Spleen (tissue), 11 donors: ENCODE measurements around the gene TPSD1. TPM values are rescaled to one million over a fixed set of nuclear protein-coding genes. Genes with fewer than 3 reads are reported as not detected.

Experiments
- DNase-seq: peaks from one replicate; pipeline ENCODE4 v3.0.0-alpha.2; 2020
- H3K27ac ChIP-seq, 8 donors: fragments of 200-600 bp; sonication (generic) in 7 of 8; 1 replicate in 4 of 8; 2 replicates in 4 of 8; pipeline versions ENCODE4 v1.5.0 to v1.8.0; 2016 to 2021; ENCODE audit warnings: inconsistent platforms in 4 of 8, mild to moderate bottlenecking in 4 of 8, moderate library complexity in 1 of 8
- H3K27me3 ChIP-seq, 7 donors: fragments of 200-600 bp; sonication (generic) in 6 of 7; replicated peaks in 1 of 7; 1 replicate in 4 of 7; 2 replicates in 3 of 7; pipeline versions ENCODE4 v1.5.0 to v1.8.0; 2016 to 2021; ENCODE audit warnings: inconsistent platforms in 3 of 7, mild to moderate bottlenecking in 1 of 7
- H3K36me3 ChIP-seq, 6 donors: fragments of 200-600 bp; sonication (generic) in 5 of 6; 1 replicate in 4 of 6; 2 replicates in 2 of 6; pipeline versions ENCODE4 v1.5.0 to v1.8.0; 2016 to 2021; ENCODE audit warnings: inconsistent platforms in 2 of 6
- H3K4me1 ChIP-seq, 6 donors: fragments of 200-600 bp; sonication (generic) in 5 of 6; 1 replicate in 3 of 6; 2 replicates in 3 of 6; pipeline versions ENCODE4 v1.5.0 to v1.8.0; 2016 to 2021; ENCODE audit warnings: inconsistent platforms in 3 of 6
- H3K4me3 ChIP-seq, 8 donors: fragments of 200-600 bp; sonication (generic) in 7 of 8; 1 replicate in 4 of 8; 2 replicates in 4 of 8; pipeline versions ENCODE4 v1.5.0 to v1.8.0; 2016 to 2021; ENCODE audit warnings: inconsistent platforms in 4 of 8, mild to moderate bottlenecking in 4 of 8, moderate library complexity in 2 of 8
- H3K9me3 ChIP-seq, 8 donors: fragments of 200-600 bp; sonication (generic) in 7 of 8; 1 replicate in 4 of 8; 2 replicates in 4 of 8; pipeline versions ENCODE4 v1.5.0 to v1.8.0; 2016 to 2021; ENCODE audit warnings: inconsistent platforms in 4 of 8
- POLR2A ChIP-seq, 3 donors: fragments of 450-650 bp; IDR thresholded peaks; one replicate each; pipeline ENCODE4 v1.5.1; 2017; ENCODE audit warnings: antibody characterized with exemption in 3 of 3, mild to moderate bottlenecking in 1 of 3
- POLR2AphosphoS5 ChIP-seq, 3 donors: sonication (generic); formaldehyde crosslinking; IDR thresholded peaks; one replicate each; pipeline ENCODE4 v1.5.1; 2017; ENCODE audit warnings: antibody characterized with exemption in 3 of 3
- WGBS, 5 donors: extraction: QIAGEN DNeasy Blood & Tissue Kit in 3 of 5; methylation state at CpG; one replicate each; pipeline versions ENCODE4 v1.1.5 to v1.1.7; 2013 to 2018; 5-methylcytosine and 5-hydroxymethylcytosine counted together
- intact Hi-C: fragments of 100-400 bp; cut with DNase I; formaldehyde crosslinking; loops from one replicate; pipeline ENCODE4 v1.15.0; 2023; ENCODE audit warnings: low total_unique reads
- polyA plus RNA-seq, 3 donors: library from polyadenylated mRNA; stranded (reverse); fragments of 200-250 nt; gene quantifications; one replicate each; pipeline ENCODE4 v1.2.1, GENCODE V29; 2013
- total RNA-seq, 7 donors: library from RNA; depleted of rRNA in 3 of 7; stranded (reverse); fragments of >200 nt in 3 of 7; fragmentation: NEBNext Ultra II Directional in 4 of 7; extraction: Animal tissue kit (Norgen Biotek cat#: 25700) in 4 of 7; gene quantifications; one replicate each; pipeline versions ENCODE4 v1.1.0 to v1.2.1, GENCODE V29; 2016 to 2021
- TF ChIP-seq, protein P1 (sequence below), 11 experiments: fragments of 200-600 bp in 7 of 11; fragments of 450-650 bp in 4 of 11; sonication (generic) in 4 of 11; IDR thresholded peaks in 8 of 11; conservative IDR thresholded peaks in 3 of 11; 1 replicate in 7 of 11; 2 replicates in 4 of 11; pipeline versions ENCODE4 v1.4.0 to v1.8.0; 2016 to 2021; ENCODE audit warnings: antibody characterized with exemption in 11 of 11, inconsistent platforms in 4 of 11, mild to moderate bottlenecking in 1 of 11
- donor health status: healthy with polysubstance abuse.
- donor health status: DM: no; HTN: no; CAD: no; lungs with moderate emphysema.
- donor health status: DM: no; HTN: no; CAD: no.
- donor health status: Bipolar disorder and iron deficiency.
- donor health status: healthy.
- donor health status: DM: no; HTN: no; CAD: no.
- donor health status: DM: yes; HTN: yes; CAD: no.

The TPSD1 gene
- total and polyA plus RNA-seq, 10 donors: 0.11 to 0.76 TPM; not detected in 8

DNA sequence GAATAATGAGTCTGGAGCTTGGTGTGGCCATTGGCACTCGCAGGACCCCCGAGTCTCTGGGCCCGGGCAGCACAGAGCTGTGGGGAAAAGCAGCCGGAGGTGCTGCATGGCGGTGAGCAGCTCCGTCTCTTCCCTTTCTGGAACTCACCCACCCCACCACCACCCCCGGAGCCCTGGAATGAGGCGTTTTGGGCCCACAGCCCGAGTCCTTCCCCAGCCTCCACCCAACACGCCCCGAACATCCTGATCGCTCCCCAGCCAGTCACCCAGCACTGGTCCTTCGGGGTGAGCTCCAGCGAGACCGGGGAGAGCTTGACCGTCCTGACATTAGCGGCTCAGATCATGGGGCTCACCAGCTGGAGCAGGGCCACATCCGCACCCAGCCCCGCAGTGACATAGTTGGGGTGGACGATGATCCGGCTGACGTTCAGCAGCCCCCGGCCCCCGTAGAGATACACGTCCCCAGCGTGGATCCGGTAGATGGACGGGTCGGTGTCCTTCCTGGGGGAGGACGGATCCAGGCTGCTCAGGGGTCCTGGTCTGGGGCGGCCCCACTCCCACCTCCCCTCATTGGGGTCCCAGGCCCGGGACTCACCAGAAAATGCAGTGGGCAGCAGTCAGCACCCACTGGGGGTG lies 6.5 kb downstream of the TPSD1 start:
- 83 to 90% (median 88%) methylated on average over 19 to 32 of the region's 32 CpGs for WGBS, 5 donors
- H3K4me1 ChIP-seq: peaks cover 0 to 20% (median 9%) of the 10 kb centered on the region in 6 donors
- H3K36me3 ChIP-seq: no peaks in the 10 kb centered on the region
- no peak for DNase-seq
- no peaks in the 10 kb centered on the region for H3K9me3 ChIP-seq
- no peak overlapping the region for H3K4me3 ChIP-seq
- no peak overlapping the region for H3K27ac ChIP-seq
- TF ChIP-seq POLR2AphosphoS5 (IDR thresholded peaks at IDR 0.05): no peak
- TF ChIP-seq POLR2A (IDR thresholded peaks at IDR 0.05): no peak
- intact Hi-C loops: no loop called here
- peaks cover 0 to 67% (median 50%) of the 10 kb centered on the region in 7 donors for H3K27me3 ChIP-seq

DNA sequence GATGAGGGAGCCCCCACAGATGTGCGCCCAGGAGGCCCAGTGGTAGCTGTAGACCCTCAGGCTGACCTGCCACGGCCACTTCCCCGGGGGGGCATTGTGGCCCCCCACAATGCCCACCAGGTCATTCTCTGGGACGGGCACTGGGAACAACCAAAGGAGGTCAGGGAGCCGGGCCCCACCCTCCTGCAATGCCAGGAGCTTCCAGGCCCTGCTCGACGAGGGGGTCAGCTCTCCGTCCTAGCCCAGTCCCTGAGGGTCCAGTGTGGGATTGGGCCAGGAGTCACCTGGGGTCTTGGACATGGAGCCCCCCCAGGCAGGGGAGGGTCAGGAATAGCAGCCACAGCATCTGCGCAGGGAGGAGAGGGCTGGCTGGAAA lies 7.0 kb downstream of the TPSD1 start:
- TF ChIP-seq, protein P1, sequence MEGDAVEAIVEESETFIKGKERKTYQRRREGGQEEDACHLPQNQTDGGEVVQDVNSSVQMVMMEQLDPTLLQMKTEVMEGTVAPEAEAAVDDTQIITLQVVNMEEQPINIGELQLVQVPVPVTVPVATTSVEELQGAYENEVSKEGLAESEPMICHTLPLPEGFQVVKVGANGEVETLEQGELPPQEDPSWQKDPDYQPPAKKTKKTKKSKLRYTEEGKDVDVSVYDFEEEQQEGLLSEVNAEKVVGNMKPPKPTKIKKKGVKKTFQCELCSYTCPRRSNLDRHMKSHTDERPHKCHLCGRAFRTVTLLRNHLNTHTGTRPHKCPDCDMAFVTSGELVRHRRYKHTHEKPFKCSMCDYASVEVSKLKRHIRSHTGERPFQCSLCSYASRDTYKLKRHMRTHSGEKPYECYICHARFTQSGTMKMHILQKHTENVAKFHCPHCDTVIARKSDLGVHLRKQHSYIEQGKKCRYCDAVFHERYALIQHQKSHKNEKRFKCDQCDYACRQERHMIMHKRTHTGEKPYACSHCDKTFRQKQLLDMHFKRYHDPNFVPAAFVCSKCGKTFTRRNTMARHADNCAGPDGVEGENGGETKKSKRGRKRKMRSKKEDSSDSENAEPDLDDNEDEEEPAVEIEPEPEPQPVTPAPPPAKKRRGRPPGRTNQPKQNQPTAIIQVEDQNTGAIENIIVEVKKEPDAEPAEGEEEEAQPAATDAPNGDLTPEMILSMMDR (IDR thresholded peaks at IDR 0.05 in 8 of 11, conservative IDR thresholded peaks at IDR 0.05 in 3 of 11): no peak
- TF ChIP-seq POLR2AphosphoS5 (IDR thresholded peaks at IDR 0.05) (no peak), POLR2A (IDR thresholded peaks at IDR 0.05) (no peak)
- Histone ChIP-seq H3K27me3 (peaks cover 0 to 62% (median 50%) of the 10 kb centered on the region in 7 donors), H3K27ac (no peak overlapping the region), H3K9me3 (no peaks in the 10 kb centered on the region), H3K4me3 (no peak overlapping the region), H3K36me3 (no peaks in the 10 kb centered on the region), H3K4me1 (peaks cover 0 to 20% (median 9%) of the 10 kb centered on the region in 6 donors)
- intact Hi-C loops: no loop called here
- 65 to 86% (median 81%) methylated on average over 5 to 9 of the region's 9 CpGs for WGBS, 5 donors
- no peak for DNase-seq

DNA sequence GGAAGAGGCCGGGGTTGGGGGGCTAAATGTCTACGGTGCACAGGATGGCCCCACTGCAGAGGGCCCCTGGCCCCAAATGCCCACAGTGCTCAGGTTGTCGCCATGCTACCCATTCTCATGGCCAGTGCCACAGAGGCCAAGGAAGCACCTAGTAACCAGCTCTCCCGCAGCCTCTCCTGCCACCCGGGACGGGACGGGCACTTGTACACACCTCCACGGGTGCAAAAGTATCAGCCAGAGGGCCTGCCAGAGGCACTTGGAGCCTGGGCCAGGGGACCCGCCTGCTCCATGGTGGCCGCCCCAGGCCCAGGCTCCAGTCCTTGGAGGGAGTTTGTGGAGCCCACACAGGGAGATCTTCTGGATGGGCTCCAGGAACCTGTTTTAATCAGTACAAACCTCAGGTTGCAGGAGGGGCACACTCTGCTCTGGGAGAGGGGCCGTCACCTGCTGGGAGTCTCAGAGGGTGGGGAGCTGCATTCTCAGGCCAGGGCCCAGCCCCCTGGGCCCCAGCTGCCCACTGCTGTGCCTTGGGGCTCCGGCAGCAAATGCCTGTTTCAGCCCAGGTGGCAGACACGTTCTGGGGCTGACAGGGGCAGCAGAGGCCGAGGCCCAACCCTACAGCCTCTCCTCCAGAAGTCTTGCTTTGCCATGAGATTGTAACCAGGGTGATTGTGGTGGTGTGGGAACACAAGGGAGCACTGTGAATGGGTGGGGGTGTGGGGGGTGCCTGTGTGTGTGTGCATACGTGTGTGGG lies 7.9 kb downstream of the TPSD1 start:
- peaks cover 0 to 56% (median 45%) of the 10 kb centered on the region in 7 donors for H3K27me3 ChIP-seq
- peaks cover 0 to 20% (median 9%) of the 10 kb centered on the region in 6 donors for H3K4me1 ChIP-seq
- intact Hi-C loops: no loop called here
- WGBS, 5 donors: 78 to 89% (median 82%) methylated on average over 6 to 15 of the region's 15 CpGs
- TF ChIP-seq POLR2A (IDR thresholded peaks at IDR 0.05) (no peak), POLR2AphosphoS5 (IDR thresholded peaks at IDR 0.05) (no peak)
- TF ChIP-seq, protein P1 (IDR thresholded peaks at IDR 0.05 in 8 of 11, conservative IDR thresholded peaks at IDR 0.05 in 3 of 11): no peak
- H3K9me3 ChIP-seq: no peaks in the 10 kb centered on the region
- no peak for DNase-seq
- no peaks in the 10 kb centered on the region for H3K36me3 ChIP-seq
- H3K27ac ChIP-seq: no peak overlapping the region
- no peak overlapping the region for H3K4me3 ChIP-seq

DNA sequence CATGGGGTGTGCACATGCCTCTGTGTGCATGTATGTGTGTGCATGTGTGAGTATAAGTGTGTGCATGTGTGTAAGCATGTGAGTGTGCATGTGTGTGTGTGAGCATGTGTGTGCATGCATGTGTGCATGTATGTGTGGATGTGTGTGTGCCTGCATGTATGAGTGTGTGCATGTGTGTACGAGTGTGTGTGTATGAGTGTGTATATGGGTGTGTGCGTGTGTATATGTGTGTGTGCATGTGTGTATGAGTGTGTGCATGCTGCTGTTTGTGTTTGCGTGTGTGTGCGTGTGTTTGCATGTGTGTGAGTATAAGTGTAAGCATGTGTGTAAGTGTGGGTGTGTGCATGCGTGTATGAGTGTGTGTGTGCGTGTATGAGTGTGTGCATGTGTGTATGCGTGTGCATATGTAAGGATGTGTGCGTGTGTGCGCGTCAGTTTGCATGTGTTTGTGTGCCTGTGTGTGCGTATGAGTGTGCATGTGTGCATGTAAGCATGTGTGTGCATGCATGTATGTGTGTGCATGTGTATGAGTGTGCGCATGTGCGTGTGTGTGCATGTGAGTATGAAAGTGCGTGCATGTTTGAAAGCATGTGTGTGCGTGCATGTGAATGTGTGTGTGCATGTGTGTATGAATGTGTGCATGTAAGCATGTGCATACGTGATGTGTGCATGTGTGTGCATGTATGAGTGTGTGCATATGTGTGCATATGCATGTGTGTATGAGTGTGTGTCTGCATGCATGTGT lies 8.6 kb downstream of the TPSD1 start:
- H3K27me3 ChIP-seq: peaks cover 0 to 56% (median 37%) of the 10 kb centered on the region in 7 donors
- TF ChIP-seq POLR2AphosphoS5 (IDR thresholded peaks at IDR 0.05): no peak
- TF ChIP-seq, protein P1 (IDR thresholded peaks at IDR 0.05 in 8 of 11, conservative IDR thresholded peaks at IDR 0.05 in 3 of 11): no peak
- TF ChIP-seq POLR2A (IDR thresholded peaks at IDR 0.05): no peak

More for the DNA sequence above, 8.6 kb downstream of the TPSD1 start:
- no peaks in the 10 kb centered on the region for H3K36me3 ChIP-seq
- WGBS, 5 donors: 76 to 99% (median 95%) methylated on average over 16 of the region's 16 CpGs
- H3K4me1 ChIP-seq: peaks cover 0 to 12% (median 4%) of the 10 kb centered on the region in 6 donors
- no peak overlapping the region for H3K4me3 ChIP-seq
- intact Hi-C loops: no loop called here
- DNase-seq: no peak
- H3K27ac ChIP-seq: no peak overlapping the region
- H3K9me3 ChIP-seq: no peaks in the 10 kb centered on the region
